Activated T-cell treated with anti-CD3 and anti-CD28 coated beads for 1 hour (primary cell): ENCODE results near the gene TEP1.
"Not testable (repeated sequence)": the region's sequence is repeated elsewhere in the genome, so short reads cannot be mapped to it uniquely, and the experiment has no call there.

Experiments
- DNase-seq: peaks from one replicate; pipeline ENCODE4 v3.0.0-alpha.2; 2020; ENCODE audit warnings: low read depth

The TEP1 gene

GRCh38 chr14:20412876-20413743 lies at the start of gene TEP1:
Gene TEP1, minus strand, starts transcription at chr14:20413501. Its CDS starts 5,062 bp downstream, at chr14:20408439.
- DNase-seq = peak; percentile 64

DNA sequence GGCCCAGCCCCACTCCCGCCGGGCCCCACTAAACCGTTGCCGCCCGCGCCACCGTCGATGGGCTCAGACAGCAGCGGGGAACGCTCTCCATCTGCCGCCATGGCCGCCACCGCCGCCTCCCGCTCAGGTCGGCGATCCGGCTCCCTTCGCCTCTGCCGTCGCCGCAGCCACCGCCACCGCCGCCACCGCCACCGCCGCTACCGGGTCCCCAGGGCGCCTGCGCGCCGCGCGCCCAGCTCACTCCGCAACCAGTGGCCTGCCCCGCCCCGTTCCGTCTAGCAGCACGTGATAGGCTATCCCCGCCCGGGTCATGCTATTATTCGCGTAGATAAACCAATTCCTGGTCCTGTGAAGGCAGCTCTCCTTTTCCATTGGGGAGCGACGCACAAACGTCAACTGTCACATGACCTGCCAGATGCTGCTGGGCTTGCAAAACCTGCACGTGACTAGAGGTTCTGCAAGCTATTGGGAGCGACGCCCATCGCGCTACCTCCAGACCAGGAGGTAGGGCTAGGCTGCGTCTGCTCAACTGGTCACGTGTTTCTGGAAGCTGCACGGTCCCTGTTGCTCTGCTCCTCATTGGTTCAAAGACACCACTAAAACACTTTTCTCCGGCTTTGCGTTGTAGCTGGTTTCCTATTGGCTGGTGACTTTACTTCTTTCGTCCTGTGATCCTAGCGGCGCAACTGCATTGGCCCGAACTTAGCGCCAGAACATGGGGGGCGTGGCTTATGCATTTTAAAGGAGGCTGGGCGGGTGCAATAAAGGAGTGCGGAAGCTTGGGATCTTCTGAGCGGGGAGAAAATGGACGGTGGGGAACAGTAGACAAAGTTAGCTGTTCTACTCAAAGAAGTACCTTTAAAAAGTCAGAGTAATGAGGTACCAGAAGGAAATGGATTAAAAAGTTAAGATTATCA lies 48.2 kb upstream of the TEP1 start, which contains the start of gene PIP4P1:
TSS of gene PIP4P1 (minus strand) at position 210 of the 917 bp plus-strand sequence. CDS start at position 101, 109 bp downstream.
- peak; percentile 95 for DNase-seq

DNA sequence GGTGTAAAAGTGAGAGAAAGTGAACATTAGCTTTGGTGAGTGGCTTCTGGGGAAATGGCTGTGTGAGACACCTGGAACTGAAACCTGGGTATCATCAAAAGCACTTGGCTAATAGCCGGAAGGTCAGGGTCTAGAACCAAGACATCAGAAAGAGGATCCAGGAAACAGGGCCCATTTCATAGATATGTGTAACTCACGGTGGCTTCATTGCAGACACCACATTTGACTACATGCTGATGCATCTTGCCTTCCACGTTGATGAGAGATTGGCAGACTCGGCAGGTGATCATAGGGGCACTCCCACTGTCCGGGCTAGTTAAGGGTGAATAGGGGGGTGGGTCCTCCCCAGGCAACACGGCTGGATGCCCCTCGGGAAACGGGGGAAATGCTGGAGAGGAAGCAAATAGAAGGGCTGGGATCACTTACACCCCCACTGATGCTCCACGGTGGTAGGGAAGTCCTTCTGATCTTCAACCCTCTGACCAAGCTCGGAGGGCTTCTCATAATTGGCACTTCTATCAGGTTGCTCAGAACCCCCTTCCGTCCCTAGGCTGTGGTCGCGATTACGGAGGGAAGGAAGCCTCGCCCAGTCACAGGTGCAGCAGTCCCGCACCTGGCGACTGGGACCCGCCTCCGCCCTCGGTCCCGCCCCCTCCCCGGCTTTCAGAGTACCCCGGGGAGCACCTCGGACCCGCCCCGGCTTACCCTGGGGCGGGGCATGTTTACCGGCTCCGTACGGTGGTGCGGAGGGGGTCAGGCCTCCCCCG lies 47.3 kb upstream of the TEP1 start:
- peak; percentile 26 for DNase-seq

GRCh38 chr14:20458031-20458789 lies 44.9 kb upstream of the TEP1 start:
- no peak for DNase-seq

- DNase-seq = no peak
Observed at GRCh38 chr14:20456971-20457370, 43.7 kb upstream of the TEP1 start.

- no peak for DNase-seq
Observed at GRCh38 chr14:20455355-20456300, 42.3 kb upstream of the TEP1 start.

GRCh38 chr14:20454516-20455354 lies 41.4 kb upstream of the TEP1 start, which contains the start of the genes APEX1 and OSGEP:
Gene APEX1, plus strand, starts transcription at chr14:20455226. Its CDS starts 420 bp downstream, at chr14:20455646.
Gene OSGEP, minus strand, starts transcription at chr14:20454812. Its CDS starts 129 bp downstream, at chr14:20454683.
- peak; percentile 94 for DNase-seq

DNA sequence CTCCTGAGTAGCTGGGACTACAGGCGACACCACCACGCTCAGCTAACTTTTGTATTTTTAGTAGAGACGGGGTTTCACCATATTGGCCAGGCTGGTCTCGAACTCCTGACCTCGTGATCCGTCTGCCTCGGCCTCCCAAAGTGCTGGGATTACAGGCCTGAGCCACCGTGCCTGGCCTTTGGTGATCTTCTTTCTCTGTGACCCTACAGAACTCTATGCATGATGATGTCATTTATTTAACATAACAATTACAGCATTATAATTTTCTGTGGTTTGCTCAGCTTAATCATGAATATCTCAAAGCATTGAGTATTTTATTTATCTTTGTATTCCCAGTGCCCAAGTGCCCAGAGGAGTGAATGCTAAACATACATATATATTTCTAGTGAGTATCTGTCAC lies 39.5 kb upstream of the TEP1 start:
- DNase-seq = not testable (repeated sequence)

- no peak for DNase-seq
Observed at GRCh38 chr14:20446889-20447288, 33.6 kb upstream of the TEP1 start.

GRCh38 chr14:20443650-20444049 lies 30.3 kb upstream of the TEP1 start:
- not testable (repeated sequence) for DNase-seq

DNA sequence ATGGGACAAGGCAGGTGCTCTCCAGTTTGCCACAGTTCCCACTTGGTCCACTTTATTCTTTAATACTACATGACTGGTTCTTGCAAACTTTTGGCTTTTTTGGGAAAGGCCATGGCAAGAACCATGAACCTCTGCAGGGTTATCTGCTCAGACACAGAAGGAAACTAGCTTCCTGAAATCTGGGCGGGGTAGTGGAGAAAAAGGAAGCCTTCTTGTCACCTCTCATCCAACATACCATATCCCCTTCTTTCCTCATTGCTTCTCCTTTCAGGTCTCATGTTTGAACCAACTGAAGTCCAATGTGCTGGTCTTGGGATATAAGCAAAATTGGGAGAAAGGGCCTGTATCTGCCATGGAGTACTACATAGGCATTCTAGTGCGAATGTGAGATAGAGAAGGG lies 28.2 kb upstream of the TEP1 start:
- no peak for DNase-seq

DNA sequence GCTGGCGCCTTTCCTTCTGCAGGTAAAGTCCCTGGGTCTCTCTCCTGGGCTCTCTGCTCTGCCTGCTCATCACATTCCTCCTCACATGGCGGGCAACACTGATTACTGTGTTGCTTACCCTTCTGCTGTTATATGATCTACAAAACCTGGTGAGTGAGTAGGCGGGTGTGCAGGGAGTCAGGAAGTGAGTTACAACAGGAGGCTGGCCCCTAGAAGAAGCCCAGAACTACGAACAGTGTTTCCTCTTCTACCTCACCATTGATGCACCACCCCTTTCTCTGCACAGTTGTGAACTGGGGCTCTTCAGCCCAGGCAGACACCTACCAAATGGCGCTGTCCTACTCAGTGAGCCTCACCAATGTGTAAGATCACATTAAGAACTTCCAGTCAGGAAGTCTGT lies 27.6 kb upstream of the TEP1 start:
- DNase-seq = no peak

- DNase-seq = no peak
Observed at GRCh38 chr14:20440465-20440864, 27.2 kb upstream of the TEP1 start.

GRCh38 chr14:20438664-20439063 lies 25.4 kb upstream of the TEP1 start:
- no peak for DNase-seq

- DNase-seq = no peak
Observed at GRCh38 chr14:20436363-20436755, 23.1 kb upstream of the TEP1 start.

DNA sequence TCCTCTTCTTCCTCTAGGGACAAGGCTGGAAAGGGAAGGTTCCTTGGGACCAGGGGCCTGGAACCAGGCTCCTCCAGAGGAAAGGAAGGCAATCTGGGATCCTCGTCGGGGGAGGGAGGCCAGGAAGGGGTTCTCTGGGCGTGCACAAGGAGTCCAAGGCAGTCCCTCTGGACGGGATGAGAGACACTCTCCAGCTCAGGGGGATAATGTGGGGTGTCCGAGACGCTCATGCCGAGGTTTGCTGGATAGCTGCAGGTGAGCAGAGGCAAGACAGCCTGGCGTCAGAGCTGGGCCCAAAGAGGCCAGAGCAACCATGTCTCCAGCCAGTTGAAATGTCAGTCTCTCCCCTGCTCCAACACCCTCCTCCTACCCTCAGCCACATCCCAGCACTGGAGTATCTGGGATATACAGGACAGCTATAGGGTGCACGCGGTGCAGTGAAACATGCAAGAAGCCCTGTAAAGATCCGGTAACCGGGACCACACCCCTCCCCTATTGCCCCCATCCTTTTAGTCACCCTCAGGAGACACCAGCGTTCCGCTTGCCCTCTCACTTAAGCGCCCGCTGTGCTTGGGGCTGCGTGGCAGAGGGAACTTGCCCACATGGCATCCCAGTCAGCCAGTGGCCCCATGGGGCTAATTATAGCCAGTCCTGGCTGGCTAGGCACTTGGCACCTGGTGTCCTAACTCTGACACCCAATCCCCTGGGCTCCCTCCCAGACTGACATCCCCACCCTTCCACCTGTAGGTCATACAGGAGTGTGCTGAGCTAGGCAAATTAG lies 22.5 kb upstream of the TEP1 start, which contains the start of gene KLHL33:
TSS of gene KLHL33 (minus strand) at position 585 of the 781 bp plus-strand sequence. CDS start at position 230, 355 bp downstream.
- no peak for DNase-seq

DNA sequence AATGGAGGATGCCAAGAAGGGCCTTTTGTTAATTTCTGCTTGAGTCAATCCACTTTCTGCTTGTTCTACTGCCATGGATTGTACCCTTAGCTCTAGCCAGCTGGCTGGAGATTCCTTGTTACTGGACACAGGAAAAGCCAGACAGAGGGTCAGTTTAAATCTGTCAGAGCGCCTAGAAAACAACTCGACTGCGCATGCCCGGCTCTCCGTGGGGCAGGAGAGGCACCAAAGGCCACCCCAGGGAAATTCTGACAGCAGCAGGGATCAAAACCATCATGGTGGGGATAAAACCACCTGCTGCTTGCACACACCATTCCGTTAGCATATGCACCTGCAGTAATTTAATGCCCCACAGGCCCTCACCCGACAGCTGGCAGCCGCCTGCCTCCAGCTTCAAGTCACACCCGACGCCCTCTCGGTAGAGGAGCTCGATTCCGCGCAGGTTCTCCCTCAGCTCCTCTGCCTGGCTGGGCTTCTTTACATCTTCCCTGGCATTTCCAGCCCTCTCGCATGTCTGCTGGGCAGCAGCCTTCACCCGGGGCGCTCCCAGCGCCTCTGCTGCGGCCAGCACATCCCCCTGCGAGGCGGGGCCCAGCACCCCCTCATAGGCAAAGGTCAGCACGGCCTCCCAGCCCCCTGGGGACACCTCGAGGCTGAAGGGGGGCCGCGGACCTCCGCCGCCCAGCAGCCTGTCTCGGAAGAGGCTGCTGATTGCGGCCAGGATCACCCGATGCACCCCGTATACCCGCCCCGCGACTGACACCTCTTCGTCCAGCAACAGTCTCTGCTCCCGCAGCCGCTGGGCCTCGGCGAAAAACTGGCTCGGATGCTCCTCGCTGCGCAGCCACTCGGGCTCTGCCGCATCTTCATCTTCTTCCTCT lies 21.6 kb upstream of the TEP1 start:
- DNase-seq = no peak
